ENCODE data around the gene DYNLT1.
"Not testable (repeated sequence)": the region's sequence is repeated elsewhere in the genome, so short reads cannot be mapped to it uniquely, and the experiment has no call there.

The DYNLT1 gene

DNA sequence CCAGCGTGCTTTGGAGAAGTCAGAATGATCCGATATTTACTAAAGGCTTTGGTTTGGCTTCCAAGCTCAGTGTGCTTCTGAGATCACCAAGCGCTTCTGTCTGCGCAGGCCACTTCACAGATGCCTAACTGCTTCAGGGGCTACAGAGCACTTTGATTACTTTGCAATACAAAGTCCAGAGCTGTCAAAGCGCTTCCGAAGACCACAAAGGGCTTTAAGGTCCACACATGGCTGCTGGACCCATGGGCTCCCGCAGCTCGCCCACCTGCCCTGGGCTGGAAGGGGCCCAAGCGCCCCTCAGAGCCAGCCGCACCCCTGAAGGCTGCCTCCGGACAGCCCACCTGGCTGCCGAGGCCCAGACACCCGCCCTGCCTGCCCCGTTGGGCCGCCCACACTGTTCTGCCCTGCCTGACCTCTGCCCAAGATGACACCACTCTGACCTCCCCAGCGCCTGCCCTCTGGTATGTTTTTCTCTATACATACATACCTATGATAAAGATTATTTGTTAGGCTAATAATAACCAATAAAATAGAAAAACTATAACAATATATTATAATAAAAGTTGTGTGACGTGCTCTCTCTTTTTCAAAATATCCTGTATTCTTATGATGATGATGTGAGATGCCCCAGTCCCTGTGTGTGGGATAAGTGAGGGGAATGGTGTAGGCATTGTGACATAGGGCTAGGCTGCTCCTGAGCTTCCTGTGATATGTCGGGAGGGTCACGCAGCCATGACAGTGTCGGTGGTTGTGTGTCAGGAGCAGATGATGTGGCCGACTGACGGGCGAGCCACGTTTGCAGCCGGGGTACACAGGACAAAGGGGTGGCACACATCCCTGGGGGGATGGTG is 22.6 kb downstream of the DYNLT1 start:
- DNase-seq, result no peak
- ATAC-seq, result peak; percentile 14

DNA sequence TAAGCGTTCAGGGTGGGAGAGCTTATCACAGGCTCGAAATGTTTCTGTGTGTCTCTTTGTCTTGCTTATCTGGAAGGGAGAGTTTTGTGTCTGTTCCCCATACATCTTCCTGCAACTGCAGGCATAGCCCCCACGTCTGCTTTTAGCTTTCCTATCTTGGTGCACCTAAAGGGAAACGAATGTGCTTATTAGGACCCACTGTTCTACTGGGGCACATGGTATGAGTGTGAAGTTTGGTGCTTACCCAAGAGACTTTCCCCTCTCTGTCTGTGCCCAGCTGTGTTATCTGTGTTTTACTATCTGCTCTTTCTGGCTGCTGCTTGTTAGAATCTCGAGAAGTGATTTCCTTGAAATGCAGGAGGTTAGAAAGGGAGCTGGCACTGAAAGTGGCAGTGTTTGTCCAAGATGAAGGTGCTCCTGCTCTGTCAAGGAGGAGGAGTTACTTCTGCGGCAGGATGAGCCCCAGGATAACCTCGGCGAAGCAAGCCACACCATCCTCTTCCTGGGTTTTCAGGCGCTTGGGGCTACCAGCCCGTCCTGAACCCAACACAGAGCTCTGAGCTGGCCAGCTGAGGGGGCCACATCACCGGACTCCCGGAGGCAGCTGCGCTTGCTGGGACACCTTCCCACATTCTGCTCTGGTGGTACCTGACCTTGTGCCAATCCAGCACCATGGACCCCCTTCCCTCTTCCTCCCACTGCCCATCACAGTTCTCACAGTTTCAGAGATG is 23.4 kb downstream of the DYNLT1 start:
- DNase-seq, result no peak
- ATAC-seq, result no peak

DNA sequence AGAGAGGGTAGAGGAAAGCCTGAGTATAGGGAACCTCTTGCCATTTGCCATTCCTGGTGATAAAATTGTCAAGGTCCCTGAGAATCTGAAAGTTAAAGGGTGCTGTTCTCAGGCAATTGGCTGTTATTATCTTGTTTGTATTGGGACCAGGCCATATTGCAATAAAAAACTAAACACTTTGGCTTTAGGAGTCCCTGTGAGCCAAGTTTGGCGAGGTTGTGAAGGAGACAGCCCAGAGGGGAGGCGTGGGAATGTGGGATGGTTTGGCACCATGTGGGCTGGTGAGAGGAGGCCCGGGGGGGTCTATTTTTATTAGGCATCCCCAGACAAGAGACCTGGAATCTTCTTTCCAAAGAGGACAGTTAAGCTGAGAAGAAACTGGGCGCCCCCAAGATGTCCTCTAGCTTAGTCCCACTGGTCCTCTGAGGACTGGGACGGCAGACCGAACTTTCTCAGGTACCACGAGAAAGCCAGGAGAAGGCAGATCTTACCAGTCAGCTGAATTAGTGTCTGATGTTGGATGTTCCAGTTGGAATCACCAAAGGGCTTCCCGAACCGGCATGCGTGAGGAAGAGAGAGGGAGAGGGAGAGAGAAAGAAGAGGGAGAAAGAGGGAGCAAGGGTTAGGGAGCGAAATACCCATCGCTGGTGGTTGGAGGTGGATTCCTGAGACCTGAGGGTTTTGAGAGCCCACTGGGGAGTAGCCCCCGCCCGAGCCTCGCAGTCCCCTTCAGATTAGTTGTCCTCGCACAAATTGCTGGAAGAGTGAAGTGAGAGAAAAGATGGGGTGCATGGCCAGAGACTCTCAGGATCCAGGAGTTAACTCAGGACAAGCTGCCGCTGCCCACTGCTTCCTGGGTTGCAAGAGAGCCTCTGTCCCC is 24.4 kb downstream of the DYNLT1 start:
- no peak for DNase-seq
- no peak for ATAC-seq

DNA sequence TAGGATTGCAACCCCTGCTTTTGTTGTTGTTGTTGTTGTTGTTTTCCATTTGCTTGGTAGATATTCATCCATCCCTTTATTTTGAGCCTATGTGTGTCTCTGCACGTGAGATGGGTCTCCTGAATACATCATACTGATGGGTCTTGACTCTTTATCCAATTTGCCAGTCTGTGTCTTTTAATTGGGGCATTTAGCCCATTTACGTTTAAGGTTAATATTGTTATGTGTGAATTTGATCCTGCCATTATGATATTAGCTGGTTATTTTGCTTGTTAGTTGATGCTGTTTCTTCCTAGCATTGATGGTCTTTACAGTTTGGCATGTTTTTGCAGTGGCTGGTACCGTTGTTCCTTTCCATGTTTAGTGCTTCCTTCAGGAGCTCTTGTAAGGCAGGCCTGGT is 26.3 kb downstream of the DYNLT1 start:
- DNase-seq, result not testable (repeated sequence)

DNA sequence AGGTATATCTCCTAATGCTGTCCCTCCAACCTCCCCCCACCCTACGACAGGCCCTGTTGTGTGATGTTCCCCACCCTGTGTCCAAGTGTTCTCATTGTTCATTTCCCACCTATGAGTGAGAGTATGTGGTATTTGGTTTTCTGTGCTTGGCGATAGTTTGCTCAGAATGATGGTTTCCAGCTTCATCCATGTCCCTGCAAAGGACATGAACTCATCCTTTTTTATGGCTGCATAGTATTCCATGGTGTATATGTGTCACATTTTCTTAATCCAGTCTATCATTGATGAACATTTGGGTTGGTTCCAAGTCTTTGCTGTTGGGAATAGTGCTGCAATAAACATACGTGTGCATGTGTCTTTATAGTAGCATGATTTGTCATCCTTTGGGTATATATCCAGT is 29.9 kb downstream of the DYNLT1 start:
- DNase-seq, ATAC-seq: not testable (repeated sequence)

More for the DNA sequence above, 26.3 kb downstream of the DYNLT1 start:
- not testable (repeated sequence) for ATAC-seq

DNA sequence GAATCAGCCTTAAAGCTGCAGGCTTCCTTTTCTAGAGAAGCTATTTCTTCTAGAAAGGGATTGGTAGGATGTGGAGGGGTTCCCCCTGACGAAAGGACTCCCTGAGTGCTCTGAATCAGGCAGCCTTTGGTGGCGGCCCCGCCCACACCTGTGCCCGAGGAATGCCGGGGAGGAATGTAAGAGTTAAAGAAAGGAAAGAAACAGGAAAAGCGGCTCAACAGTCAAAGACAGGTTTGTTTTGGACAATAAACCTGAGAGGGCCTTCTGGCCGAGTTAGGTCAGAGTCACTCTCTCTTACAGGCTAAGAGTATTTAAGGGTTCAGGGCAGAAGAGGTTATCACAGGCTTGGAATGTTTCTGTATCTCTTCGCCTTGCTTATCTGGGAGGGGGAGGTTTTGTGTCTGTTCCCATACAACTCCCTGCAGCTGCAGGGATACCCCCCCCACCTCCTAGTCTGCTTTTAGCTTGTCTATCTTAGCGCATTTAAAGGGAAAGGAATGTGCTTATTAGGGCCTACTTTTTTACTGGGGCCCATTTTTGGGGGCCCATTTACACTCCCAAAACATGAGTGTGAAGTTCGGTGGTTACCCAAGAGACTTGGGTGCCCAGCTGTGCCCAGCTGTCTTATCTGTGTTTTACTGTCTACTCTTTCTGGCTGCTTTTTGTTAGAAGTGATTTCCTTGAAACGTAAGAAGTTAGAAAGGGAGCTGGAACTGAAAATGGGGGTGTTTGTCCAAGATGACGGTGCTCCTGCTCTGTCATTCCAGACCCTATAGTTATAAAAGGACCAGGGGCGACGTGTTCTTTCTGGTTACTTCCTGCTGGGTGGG is 32.8 kb downstream of the DYNLT1 start:
- DNase-seq (no peak), ATAC-seq (no peak)

DNA sequence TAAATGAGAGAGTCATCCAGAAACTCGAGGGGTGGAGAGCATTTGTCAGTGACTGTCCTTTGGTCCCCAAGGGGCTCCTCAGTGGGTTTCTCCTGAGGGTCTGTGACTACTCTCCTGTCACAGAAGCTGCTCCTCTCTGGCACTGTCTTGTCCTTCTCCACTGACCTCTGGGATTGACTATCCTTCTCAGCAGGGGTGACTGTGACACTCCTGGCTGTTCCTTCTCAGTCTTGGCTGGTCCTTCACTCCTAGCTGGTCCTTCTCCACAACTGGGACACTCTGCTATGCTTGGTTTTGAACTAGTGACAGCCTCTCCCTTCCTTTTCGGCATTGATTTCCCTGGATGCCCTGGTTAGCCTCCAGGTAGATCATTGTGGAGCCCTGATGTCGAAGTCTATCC is 33.5 kb downstream of the DYNLT1 start:
- no peak for DNase-seq
- no peak for ATAC-seq

DNA sequence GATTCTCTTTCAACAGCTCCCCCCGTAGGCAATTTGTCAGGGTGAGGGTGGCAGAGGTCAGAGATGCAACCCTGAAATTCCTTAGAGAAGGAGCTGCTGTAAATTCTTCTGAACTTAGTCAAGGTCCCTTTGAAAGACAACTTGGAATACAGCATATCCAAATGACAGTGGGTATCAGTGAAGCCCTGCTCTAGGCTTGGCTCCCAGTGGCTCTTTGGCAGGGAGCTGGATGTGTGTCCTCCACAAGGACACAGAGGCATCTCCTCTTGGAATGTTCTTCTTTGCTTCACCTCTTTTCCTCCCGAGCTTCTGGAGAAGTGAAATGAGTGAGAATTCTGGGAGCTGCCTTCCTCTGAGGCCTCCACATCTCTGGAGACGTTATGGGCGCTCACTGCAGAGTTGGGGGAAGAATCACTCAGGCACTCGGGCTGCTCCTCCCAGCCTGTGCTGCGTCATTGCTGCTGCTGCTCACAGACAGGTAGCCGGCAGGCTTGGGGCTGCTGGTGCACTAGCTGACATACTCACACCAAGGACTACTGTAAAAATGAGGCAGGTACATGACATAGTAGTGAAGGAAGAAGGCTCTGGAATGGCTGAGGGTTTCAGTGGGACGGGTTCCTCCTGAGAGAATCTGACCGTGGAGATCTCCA is 34.1 kb downstream of the DYNLT1 start:
- no peak for DNase-seq
- no peak for ATAC-seq

DNA sequence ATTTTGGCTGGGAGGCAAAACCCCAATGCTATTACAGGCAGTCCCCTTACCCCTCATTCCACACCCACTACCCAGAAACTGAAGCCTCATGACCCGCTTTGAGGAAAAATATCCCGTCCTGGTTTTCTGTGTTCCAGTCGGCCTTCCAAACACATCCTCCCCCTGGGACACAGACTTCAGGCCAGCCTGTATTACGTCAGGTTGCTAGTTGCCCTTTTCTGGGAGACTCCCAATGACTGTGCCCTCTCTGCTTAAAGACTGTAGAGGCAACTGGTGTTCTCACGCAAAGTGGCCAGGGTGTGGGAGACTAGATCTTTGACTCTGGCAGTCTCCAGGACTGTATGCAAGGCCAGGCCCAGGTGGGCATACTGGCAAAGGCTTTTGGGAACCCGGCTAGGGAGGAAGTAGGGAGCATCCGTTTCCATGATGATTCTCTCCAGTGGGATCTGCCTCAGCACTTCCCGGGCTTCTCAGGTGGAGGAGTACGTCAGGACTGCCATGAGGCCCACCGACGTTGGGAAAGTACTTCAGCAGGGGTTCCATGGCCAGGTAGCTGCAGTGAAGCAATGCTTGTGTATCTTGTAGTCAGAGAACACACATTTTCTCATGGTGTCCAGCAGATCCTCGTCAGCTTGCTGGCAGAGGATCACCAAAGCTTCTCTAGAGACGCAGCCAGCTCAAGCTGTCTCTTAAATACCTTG is 34.9 kb downstream of the DYNLT1 start:
- ATAC-seq (no peak), DNase-seq (no peak)

DNA sequence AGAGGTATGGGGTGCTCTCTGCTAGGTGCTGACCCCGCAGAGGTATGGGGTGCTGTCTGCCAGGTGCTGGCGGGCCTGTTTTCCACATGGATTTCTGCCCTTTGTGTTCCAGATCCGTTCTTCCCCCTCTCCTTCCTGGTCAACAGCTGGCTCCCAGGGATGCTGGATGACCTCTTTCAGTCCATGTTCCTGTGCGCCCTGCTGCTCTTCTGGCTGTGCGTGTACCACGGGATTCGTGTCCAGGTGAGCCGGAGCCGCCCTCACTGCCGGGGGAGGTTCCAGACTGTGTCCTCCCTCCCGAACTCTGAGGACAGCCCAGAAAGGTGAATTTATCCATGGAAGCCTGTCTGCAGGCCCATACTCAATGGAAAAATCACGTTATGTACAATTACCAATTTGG is 36.3 kb downstream of the DYNLT1 start:
- ATAC-seq (no peak), DNase-seq (no peak)

DNA sequence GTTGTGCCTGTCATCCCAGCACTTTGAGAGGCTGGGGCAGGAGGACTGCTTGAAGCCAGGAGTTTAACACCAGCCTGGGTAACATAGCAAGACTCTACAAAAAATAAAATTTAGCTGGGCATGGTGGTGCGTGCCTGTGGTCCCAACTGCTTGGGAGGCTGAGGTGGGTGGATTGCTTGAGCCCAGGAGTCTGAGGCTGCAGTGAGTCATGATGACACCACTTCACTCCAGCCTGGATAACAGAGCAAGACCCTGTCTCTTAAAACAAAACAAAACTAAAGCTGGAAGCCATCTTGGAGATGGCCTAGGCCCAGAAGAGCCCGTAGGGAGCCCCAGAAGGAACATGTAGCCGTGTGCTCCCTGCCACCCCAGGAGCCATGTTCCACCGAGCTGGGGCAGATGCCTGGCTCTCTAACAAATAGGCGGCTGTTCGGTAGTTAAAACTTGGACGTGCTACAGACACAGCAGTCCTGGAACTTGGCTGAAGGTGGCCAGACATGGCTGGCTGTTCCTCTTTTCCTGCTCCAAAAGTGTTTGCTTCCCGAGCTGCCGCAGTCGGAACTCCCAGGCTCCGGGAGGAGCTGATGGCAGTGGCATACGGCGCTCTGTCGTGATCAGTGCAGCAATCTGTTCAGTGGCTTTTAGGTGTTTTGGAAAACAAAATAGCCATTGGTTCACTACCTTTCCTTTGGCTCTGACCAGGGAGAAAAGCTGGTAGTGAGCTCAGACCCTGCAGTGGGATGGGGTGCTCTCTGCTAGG is 37.0 kb downstream of the DYNLT1 start:
- no peak for ATAC-seq

DNA sequence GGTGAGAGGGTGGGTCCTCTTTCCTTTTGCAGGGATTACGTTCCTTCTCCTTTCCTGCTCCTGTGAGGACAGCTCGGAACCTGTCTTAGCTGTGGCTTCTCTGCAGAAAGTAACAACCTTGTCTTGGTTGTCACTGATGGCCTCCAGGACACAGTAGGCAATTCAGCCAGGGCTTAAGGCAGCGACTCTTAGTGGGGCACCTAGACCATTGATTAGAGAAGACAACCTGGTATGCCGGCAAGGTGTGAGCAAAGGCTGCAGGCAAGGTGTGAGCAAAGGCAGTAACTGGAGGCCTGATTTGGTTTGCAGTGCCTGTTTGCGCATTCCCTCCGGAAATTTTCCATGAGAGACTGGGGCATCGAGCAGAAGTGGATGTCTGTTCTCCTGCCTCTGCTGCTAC is 37.6 kb downstream of the DYNLT1 start:
- no peak for ATAC-seq
- DNase-seq, result no peak

More for the DNA sequence above, 37.0 kb downstream of the DYNLT1 start:
- no peak for DNase-seq

DNA sequence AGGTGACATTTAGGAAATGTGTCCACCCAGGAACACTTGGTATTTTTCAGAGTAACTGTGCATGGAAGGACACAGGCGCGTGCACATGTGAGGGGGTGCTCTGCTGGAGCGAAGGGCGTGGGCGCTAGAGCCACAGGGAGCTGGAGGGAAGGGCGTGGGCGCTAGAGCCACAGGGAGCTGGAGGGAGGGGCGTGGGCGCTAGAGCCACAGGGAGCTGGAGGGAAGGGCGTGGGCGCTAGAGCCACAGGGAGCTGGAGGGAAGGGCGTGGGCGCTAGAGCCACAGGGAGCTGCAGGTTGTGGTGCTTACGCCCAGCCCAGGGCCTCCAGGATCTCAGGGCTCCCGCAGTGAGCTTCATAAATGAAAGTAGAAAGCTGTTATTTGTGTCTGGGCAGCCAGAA is 38.5 kb downstream of the DYNLT1 start:
- not testable (repeated sequence) for DNase-seq, ATAC-seq

DNA sequence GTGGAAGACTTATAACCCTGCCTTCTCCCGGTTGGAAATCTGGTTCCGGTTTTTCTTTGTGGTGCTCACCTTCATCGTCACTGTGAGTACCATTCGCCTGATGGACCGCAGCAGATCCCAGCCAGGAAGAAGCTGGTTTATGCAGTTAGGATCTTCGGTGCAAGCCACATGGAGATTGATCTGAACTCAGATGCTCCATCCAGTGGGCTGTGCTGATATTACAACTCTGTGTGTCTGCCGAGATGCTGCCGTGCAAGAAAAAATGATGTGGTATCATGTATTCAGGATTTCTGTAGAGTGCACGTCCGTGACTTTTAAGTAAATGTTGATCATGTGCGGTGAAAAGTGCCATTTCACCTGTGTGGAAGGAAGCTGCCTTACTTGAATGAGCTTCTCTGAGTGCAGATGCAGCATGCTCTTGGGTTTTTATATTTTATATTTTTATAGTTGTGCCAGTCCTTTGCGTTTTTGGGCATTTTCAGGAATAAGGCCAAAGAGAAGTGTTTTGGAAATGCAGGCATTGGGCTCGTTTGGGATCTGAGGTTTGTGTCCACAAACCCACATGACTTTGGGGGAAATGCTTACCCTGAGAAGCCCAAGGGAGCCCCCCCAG is 39.2 kb downstream of the DYNLT1 start:
- ATAC-seq (no peak), DNase-seq (peak; percentile 64)

DNA sequence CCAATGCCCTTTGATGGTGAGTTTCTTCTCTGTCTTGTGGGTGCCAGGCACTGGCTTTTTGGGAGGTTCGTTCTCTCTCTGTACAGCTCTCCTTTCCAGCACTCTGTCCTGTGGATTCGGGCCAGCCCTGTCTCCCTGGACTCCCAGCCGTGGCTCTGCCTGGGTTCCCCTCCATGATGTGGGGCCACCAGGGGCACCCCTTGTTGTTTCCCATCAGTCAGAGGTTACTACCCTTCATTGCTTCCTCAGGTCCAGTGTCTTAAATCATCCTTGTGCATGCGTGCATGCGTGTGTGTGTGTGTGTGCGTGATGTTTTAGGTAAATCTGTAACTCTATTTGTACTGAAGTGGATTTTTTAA is 40.5 kb downstream of the DYNLT1 start:
- DNase-seq (no peak), ATAC-seq (no peak)

DNA sequence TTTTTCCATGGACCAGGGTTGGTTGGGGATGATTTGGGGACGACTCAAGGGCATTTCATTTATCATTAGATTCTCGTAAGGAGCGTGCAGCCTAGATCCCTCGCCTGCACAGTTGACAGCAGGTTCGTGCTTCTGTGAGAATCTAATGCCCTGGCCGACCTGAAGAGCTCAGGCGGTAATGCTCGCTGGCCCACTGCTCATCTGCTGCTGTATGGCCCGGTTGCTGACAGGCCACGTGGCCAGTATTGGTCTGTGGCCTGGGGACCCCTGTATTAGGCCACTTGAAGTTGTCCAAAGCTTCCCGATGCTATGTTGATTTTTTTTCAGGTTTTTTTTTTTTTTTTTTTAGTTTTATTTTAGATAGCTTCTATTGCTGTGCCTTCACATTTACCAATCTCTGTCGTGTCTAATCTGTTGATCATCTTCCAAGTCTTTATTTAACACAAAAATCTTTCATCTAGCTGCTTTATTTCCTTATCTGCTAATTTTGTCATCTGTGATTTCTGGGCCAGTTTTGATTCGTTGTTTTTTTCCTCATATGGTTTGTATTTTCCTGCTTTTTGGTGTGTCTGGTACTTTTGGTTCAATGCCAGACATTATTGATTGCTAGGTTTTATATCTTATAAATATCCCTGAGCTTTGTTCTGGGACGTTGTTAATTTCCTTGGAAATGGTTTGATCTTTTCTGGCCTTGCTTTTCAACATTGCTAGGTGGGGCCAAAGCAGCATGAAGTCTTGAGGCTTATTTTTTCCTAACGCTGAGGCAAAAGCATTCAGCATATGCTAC is 41.1 kb downstream of the DYNLT1 start:
- DNase-seq (no peak), ATAC-seq (no peak)

DNA sequence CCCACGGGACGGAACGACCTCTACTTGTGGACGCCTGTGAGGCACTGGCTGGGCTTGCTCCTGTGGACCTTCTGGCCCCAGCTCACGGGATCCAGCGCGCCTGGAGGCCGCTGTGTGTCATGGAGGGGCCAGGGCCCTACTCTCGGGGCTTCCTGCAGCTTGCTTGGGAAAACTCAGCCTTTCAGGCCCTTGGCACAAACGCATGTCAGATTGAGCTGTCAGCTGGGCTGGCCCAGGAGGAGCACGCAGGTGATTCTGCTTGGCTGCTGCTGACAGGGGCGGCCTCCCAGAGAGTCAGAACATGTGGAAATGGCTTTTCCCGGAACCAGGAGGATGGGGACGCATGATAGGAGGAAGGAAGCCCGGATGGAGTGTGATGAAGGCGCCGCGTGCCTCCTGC is 44.9 kb downstream of the DYNLT1 start:
- DNase-seq (no peak), ATAC-seq (no peak)

DNA sequence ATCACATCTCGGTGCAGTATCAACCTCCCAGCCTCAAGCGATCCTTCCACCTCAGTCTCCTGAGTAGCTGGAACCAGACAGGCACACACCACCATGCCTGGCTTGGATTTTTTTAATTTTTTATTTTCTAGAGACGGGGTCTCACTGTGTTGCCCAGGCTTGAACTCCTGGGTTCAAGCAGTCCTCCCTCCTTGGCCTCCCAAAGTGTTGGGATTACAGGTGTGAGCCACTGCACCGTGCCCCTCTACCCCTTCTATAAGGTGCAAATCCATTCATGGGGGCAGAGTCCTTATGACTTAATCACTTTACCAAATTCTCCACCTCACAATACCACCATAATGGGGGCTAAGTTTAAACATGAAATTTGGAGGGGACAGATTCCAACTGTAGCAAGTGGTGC is 47.0 kb downstream of the DYNLT1 start:
- no peak for DNase-seq
- ATAC-seq, result no peak

Measured in stimulated activated naive CD8-positive, alpha-beta T cell treated with anti-CD3 and anti-CD28 coated beads, Interleukin-15, Interleukin-2, amounts not matched to agents 100 U/mL and 50 U/mL, for 24 hours (primary cell).